HG02678 (cell line): Measurements from ENCODE around the gene MRPL18.
"Not testable (repeated sequence)": the region's sequence is repeated elsewhere in the genome, so short reads cannot be mapped to it uniquely, and the experiment has no call there.

ENCODE experiments used
- ATAC-seq: cut with Tn5 transposase; IDR thresholded peaks from one replicate; pipeline ENCODE4 v1.9.1; 2021; ENCODE audit warnings: mild to moderate bottlenecking, moderate library complexity; ENCODE audit not compliant: unreplicated experiment

MRPL18 gene

DNA sequence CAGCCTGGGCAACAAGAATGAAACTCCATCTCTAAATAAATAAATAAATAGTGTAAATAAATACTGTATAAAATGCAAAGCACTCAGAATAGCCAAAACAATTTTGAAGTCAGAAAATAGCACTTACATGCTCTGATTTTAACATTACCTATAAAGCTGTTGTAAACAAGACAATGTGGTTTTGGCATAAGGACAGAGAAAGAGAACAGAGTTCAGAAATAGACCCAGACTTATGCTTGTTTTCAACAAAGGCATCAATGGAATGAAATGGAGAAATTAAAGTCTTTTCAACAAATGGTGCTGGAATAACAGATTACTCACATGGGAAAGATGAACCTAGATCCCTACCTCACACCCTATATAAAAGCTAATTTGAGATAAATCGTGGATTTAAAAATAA is 18.1 kb upstream of the MRPL18 start:
- no peak for ATAC-seq

DNA sequence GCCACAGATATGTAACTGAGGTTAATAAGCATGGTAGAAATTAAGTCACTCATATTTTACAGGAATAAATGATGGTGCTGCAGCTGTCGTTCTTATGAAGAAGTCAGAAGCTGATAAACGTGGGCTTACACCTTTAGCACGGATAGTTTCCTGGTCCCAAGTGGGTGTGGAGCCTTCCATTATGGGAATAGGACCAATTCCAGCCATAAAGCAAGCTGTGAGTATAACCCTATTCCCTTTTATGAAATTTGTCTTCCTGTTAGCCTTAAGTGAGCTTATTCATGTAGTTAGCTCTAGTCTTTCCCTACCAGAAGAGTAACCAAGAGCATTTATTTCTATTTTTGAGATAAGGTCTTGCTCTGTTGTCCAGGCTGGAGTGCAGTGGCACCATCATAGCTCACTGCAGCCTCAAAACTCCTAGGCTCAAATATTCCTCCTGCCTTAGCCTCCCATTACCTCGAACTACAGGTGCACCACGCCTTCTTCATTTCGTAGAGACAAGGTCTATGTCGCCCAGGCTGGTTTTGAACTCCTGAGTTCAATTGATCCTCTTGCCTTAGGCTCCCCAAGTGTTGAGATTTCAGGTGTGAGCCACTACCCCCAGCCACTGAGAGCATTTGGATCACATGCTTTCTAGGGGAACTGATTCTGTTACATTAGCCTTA is 12.9 kb upstream of the MRPL18 start:
- no peak for ATAC-seq

DNA sequence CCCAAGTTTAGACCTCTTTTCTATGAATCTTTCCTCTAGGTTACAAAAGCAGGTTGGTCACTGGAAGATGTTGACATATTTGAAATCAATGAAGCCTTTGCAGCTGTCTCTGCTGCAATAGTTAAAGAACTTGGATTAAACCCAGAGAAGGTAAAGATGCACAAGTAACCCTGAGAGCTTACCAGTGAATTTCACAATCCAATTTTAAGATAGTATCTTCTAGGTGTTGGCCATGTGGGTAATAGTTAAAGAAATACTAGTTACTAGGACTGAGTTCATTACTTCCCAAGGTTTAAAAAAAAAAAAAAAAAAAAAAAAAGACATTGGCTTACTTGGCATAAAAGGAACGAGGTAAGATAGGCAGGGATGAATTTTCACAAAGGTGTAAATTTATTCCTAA is 12.1 kb upstream of the MRPL18 start:
- no peak for ATAC-seq

DNA sequence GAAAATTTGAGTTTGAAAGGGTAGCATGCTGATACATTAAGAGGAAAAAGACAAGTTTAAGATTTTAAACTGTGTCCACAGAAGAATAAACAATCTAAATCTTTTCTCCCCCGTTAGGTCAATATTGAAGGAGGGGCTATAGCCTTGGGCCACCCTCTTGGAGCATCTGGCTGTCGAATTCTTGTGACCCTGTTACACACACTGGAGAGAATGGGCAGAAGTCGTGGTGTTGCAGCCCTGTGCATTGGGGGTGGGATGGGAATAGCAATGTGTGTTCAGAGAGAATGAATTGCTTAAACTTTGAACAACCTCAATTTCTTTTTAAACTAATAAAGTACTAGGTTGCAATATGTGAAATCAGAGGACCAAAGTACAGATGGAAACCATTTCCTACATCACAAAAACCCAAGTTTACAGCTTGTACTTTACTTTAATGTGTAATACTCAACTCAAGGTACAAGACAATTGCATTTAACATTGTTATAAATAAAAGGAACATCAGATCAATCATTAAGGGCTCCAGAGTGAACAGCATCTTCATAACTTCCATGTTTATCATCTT is 11.6 kb upstream of the MRPL18 start:
- no peak for ATAC-seq

GRCh38 chr6:159788276-159788675 is 2.0 kb upstream of the MRPL18 start:
- no peak for ATAC-seq

DNA sequence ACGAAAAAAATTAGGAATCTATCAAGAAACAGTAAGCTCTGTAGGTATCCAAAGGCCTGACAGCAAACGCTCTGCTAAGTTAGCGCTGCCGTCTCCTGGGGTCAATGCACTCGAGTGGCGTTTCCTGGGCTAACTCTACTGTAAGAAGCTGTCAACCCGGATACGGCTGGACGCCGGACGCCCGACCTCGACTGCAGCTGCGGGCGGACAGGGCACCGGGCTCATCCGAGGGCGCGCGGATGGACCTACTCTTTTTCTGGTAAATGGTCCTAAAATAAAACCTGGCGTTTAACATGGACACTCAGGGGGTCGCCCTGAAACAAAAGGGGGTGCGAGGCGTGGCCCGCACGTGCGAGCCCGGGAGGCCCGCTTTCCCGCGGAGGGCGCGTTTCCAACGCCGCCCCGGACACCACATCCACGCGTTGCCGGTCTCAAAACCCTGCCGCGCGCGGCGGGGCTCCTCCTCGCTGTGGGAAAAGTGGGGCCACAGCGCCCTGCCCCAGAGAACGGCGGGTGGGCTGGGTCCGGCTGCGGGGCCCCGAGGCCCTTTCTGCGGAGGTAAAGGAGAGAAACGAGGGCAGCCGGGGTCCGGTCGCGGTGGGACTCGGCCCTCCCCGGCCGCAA is 1.4 kb upstream of the MRPL18 start:
- peak; percentile 0 for ATAC-seq

- peak; percentile 76 for ATAC-seq
Observed at GRCh38 chr6:159789377-159790148, 704 bp upstream of the MRPL18 start, which contains the start of gene TCP1. TCP1 (minus strand) TSS chr6:159789602; CDS start chr6:159789468, 134 bp downstream.

DNA sequence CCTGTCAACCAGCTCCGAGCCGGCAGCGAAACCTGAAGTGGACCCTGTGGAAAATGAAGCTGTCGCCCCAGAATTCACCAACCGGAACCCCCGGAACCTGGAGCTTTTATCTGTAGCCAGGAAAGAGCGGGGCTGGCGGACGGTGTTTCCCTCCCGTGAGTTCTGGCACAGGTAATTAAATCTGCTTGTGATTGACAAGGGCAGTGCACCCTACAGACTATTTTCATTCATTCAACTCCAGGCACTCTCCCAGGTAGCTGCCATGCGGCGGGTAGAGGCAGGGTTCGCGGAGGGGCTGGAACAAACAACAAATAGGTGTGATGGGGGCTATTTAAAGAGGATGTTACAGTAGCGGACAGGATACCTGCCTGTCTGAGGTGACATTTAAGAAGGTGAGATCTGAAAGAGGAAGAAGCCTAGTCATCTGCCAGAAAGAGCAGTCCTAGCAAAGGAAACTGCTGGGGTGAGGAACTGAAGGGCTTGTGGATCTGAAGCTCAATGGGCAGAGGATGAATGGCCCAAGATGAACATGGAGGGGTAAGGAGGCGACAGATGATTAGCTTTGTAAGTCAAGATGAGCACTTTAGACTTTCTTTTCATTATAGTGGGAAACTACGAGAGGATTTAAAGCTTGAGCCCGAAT is 810 bp downstream of the MRPL18 start:
- ATAC-seq = no peak

DNA sequence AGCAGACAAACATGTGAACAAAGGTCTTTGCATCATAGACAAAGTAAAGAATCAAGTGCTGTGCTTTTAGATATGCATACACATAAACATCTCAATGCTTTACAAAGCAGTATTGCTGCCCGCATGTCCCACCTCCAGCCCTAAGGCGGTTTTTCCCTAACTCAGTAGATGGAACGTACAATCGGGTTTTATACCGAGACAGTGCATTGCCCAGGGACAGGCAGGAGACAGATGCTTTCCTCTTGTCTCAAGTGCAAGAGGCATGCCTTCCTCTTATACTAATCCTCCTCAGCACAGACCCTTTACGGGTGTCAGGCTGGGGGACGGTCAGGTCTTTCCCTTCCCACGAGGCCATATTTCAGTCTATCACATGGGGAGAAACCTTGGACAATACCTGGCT is 4.7 kb downstream of the MRPL18 start:
- ATAC-seq = not testable (repeated sequence)

DNA sequence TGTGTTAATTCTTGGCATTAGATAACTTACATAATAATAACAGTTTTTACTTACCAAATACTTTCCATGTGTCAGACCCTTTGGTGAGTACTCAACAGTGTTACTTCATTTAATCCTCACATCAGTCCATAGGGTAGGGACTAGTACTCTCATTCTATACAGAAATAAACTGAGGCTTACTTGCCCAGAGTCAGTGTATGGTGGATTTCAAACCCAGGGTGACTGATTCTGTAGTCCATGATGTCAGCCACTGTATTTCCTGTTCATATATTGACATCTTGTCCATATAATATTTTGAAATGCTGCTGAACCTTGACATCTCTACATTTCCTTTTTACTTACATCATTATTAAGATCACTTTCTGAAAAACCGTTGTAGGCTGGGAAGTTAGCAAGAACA is 7.3 kb downstream of the MRPL18 start:
- ATAC-seq = no peak

- no peak for ATAC-seq
Observed at GRCh38 chr6:159800141-159800865, 10.0 kb downstream of the MRPL18 start, which contains the start of gene PNLDC1. PNLDC1 (plus strand) TSS chr6:159800276; CDS start chr6:159800308, 32 bp downstream.

- ATAC-seq = no peak
Observed at GRCh38 chr6:159801935-159802334, 11.7 kb downstream of the MRPL18 start.

- no peak for ATAC-seq
Observed at GRCh38 chr6:159804504-159804903, 14.2 kb downstream of the MRPL18 start.

DNA sequence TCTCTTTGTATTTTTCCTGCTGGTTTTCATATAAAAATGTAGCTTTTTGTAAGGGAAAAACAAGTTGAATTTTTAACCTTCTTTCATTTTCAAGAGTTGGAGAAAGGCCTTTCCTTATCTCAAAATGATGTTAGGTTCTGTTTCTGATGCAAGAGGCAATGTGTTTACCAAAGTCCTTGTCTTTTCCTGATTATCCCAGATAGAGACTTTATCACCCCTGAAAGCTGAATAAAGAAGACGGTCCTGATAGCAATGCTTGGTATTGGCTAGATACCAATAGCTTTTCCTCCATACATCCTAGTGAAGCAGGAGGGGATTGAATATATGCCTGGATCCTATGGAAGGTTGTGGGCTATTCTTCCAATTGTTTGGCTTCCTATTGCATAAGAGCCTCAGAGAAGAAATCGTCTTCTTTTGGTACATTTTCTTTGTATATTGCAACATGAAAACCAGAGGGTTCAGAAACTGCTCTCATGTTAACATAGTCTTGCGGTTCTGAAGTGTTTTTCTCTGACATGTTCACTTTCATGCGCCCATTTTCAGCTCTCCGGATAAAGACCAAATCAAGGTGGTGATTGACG is 15.3 kb downstream of the MRPL18 start:
- no peak for ATAC-seq

GRCh38 chr6:159806021-159806458 is 15.8 kb downstream of the MRPL18 start:
- ATAC-seq = no peak

DNA sequence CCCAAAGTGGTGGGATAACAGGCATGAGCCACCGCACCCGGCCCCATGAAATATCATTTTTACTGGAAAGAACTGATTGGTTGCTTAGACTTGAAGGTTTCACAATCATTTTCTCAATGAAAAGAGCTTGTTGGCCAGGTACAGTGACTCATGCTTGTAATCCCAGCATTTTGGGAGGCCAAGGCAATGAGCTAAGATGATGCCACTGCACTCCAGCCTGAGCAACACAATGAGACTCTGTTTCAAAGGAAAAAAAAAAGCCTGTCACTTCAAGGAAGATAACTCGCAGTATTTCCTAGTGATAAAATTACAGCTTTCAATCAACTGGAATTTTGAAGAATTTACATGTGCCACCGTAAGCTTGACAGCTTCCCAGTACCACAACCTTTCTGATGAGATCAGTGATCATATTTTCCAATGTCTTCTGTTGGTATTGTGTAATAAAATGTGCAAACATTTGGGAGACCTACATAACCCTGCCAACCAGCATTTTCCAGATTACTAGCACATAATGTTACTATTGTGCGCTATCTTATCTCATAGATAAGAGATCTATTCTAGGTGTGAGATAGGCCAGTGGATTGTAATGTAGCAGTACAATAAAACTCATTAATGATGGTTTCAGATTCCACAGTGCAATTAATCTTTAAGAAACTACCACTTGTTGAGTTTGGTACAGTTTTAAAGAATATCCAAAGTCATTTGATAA is 17.0 kb downstream of the MRPL18 start:
- no peak for ATAC-seq

GRCh38 chr6:159808647-159809046 is 18.4 kb downstream of the MRPL18 start:
- ATAC-seq = no peak

DNA sequence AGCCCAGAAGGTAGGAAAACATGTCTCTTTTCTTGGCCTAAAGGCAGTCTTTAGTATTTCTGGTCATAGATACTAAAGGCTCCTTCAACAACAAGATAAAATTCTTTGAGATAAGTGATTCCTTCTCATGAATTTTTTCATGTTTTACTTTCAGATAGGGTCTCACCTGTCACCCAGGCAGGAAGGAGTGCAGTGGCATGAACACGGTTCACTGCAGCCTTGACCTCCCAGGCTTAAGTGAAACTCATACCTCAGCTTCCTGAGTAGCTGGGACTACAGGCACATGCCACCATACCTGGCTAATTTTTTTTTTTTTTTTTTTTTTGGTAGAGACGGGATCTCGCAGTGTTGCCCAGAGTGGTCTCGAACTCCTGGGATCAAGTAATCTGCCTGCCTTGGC is 18.9 kb downstream of the MRPL18 start:
- no peak for ATAC-seq

DNA sequence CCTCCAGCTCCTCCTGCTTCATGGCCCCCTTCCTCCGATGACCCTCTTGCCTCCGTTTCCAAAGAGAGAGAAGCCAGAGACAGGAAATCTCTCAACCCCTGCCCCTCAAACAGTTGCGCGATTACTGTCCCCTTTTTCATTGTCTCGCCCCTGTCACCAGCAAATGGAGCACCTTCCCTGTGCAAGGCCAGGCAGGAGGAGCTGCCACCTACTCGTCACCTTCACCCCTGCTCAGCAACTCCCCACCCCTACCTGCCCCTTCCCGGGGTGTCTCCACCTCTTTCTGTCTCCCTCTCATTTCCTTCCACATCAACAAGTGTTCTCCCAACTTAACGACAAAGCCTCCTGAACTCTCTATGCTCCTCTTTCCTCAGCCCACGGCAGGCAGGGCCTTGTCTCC is 23.5 kb downstream of the MRPL18 start:
- ATAC-seq = no peak
